Activated CD8-positive, alpha-beta memory T cell treated with anti-CD3 and anti-CD28 coated beads for 36 hours (primary cell): Measurements from ENCODE around the gene PSMC3. TPM values are rescaled to one million over a fixed set of nuclear protein-coding genes. Genes with fewer than 3 reads are reported as not detected.

Source experiments
- CTCF ChIA-PET: fragments of 350-600 bp; sonication (Branson Sonifier 250); formaldehyde crosslinking; loops from one replicate; lab custom pipeline; 2021; ENCODE audit warnings: antibody characterized with exemption; lab: Charles Lee
- POLR2A ChIA-PET: fragments of 350-600 bp; sonication (Branson Sonifier 250); formaldehyde crosslinking; loops from one replicate; lab custom pipeline; 2021; ENCODE audit warnings: antibody characterized with exemption; lab: Charles Lee
- total RNA-seq, 2 experiments: library from RNA; stranded (reverse); gene quantifications; one replicate each; pipeline ENCODE4 v1.2.3, GENCODE V29; 2021

The PSMC3 gene
- total RNA-seq, 2 experiments from 2014 or later = 188 to 202 TPM

DNA sequence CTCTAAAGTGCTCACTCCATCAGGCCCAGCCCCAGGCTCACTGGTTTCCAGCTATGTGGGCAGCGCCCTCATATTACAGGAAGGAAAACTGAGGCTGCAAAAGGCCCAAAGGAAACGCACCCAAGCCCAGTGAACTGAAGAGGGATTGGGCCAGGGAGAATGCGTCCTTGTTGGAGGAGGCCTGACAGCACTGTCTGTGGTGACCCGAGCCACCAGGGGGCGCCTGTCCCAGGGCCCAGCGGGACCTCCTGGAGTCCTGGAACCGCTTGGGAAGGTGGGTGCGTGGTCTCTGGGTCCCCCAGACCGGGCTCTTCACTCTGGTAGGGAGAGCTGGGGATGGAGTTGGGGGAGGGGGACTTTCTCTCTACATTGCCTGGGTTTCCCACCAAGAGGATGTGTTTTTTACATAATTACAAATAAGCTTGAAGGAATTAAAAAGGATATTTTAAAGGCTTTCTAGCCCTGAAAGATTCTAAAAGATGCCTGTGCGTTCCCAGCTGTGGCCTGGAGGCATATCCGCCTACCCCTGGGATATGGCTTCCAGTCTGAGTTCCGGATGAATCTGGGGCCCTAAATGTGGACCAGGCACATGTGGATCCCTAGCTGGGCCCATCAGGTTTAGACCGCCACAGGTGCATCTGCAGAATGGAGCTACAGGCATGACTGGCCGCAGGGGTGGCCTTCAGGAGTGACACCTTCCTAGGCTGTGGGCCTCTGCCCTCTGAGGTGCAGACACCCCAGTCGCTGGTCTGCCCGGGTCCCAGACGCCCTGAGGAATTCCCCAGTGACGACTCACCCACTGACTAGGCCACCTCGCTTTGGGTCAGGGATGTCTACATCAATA, 52.1 kb downstream of the PSMC3 start:
- ChIA-PET CTCF (interaction anchor here (0.5 to 2.2 kb wide), 25 partner anchors 9 to 1297 kb away, joined by 3 to 16 read pairs (median 4); no protein-coding TSS in a partner anchor), POLR2A (no interaction called here)

- ChIA-PET CTCF (interaction anchor here (0.9 to 1.7 kb wide), 6 partner anchors 17 to 101 kb away, joined by 3 to 9 read pairs (median 4); partner anchors contain the start of gene SLC39A13), POLR2A (interaction anchor here (0.6 kb wide), 2 partner anchors 194 to 763 kb away, joined by 9 to 10 read pairs; no protein-coding TSS in a partner anchor)
Observed at GRCh38 chr11:47372422-47372821, 53.8 kb downstream of the PSMC3 start.

GRCh38 chr11:47369676-47370075, 56.6 kb downstream of the PSMC3 start:
- CTCF ChIA-PET = interaction anchor here (0.6 to 1.8 kb wide), 2 partner anchors 42 to 438 kb away, joined by 3 to 5 read pairs; no protein-coding TSS in a partner anchor
- POLR2A ChIA-PET = interaction anchor here (1.2 kb wide), 1 partner anchor 30 kb away, joined by 4 read pairs; no protein-coding TSS in a partner anchor

Other genes with a start within 250 kb of the PSMC3 start
- 10 to 100 TPM; 88.7 to 93.5 TPM for gene ARFGAP2, start 249.6 kb downstream of the PSMC3 start, total RNA-seq
- 1 to 10 TPM; 7.9 to 9.9 TPM for gene PACSIN3, start 240.0 kb downstream of the PSMC3 start, total RNA-seq
- 100 to 1,000 TPM; 138 to 144 TPM for gene DDB2, start 211.5 kb downstream of the PSMC3 start, total RNA-seq
- gene ACP2, start 177.6 kb downstream of the PSMC3 start, total RNA-seq = 10 to 100 TPM; 19.3 to 21.5 TPM
- gene NR1H3, start 168.4 kb downstream of the PSMC3 start, total RNA-seq = 10 to 100 TPM; 10.1 to 11.2 TPM
- gene MADD, start 156.3 kb downstream of the PSMC3 start, total RNA-seq = 10 to 100 TPM; 56.1 to 58.1 TPM
- not detected for gene MYBPC3, start 73.7 kb downstream of the PSMC3 start, total RNA-seq
- gene SPI1, start 47.9 kb downstream of the PSMC3 start, total RNA-seq = not detected
- 10 to 100 TPM; 17.3 to 19.2 TPM for gene SLC39A13, start 17.8 kb downstream of the PSMC3 start, total RNA-seq
- under 1 TPM in 1 of 2 experiments, not detected in 1; 0.27 TPM for gene RAPSN, start 22.7 kb upstream of the PSMC3 start, total RNA-seq
- 100 to 1,000 TPM; 145 to 148 TPM for gene CELF1, start 126.7 kb upstream of the PSMC3 start, total RNA-seq
- 10 to 100 TPM; 55.5 to 58.9 TPM for gene PTPMT1, start 139.2 kb upstream of the PSMC3 start, total RNA-seq
- gene KBTBD4, start 152.5 kb upstream of the PSMC3 start, total RNA-seq = 10 to 100 TPM; 19.5 to 20.3 TPM
- 100 to 1,000 TPM; 145 to 149 TPM for gene NDUFS3, start 152.6 kb upstream of the PSMC3 start, total RNA-seq
- under 1 TPM in 1 of 2 experiments, not detected in 1; 0.15 TPM for gene FAM180B, start 160.2 kb upstream of the PSMC3 start, total RNA-seq
- not detected for gene C1QTNF4, start 168.0 kb upstream of the PSMC3 start, total RNA-seq
- gene MTCH2, start 216.1 kb upstream of the PSMC3 start, total RNA-seq = 100 to 1,000 TPM; 142 to 147 TPM